Loucy (cell line): ENCODE results near the gene CYB5R3.

ENCODE experiments used
- H2AFZ ChIP-seq: fragments of 200-600 bp; sonication (generic); 2 replicates; pipeline ENCODE4 v1.6.0; 2016; ENCODE audit warnings: antibody characterized with exemption, mild to moderate bottlenecking, low read length, moderate library complexity
- H3F3A ChIP-seq: fragments of 200-600 bp; 2 replicates; pipeline ENCODE4 v1.6.0; 2016; ENCODE audit warnings: antibody characterized with exemption, low read depth, mild to moderate bottlenecking
- H3K27me3 ChIP-seq: fragments of 200-600 bp; sonication (generic); 2 replicates; pipeline ENCODE4 v1.6.1; 2014; ENCODE audit warnings: low read length, mild to moderate bottlenecking; ENCODE audit not compliant: insufficient read depth, poor library complexity, severe bottlenecking
- H3K36me3 ChIP-seq: fragments of 200-600 bp; sonication (generic); 2 replicates; pipeline ENCODE4 v1.6.1; 2016; ENCODE audit warnings: low read length; ENCODE audit not compliant: insufficient read depth
- H3K4me1 ChIP-seq: fragments of 200-600 bp; sonication (generic); 2 replicates; pipeline ENCODE4 v1.5.1; 2014; ENCODE audit warnings: low read length, mild to moderate bottlenecking; ENCODE audit not compliant: insufficient read depth, poor library complexity, severe bottlenecking
- H3K4me2 ChIP-seq: fragments of 200-600 bp; sonication (generic); 2 replicates; pipeline ENCODE4 v1.6.0; 2014; ENCODE audit warnings: antibody characterized with exemption, low read length, low read depth, mild to moderate bottlenecking; ENCODE audit not compliant: poor library complexity, severe bottlenecking
- H3K4me3 ChIP-seq: fragments of 200-600 bp; sonication (generic); 2 replicates; pipeline ENCODE4 v1.5.1; 2014; ENCODE audit warnings: low read length, mild to moderate bottlenecking, mixed read lengths; ENCODE audit not compliant: poor library complexity, severe bottlenecking
- H3K79me2 ChIP-seq: fragments of 200-600 bp; sonication (generic); 2 replicates; pipeline ENCODE4 v1.6.1; 2014; ENCODE audit warnings: low read length; ENCODE audit not compliant: insufficient read depth
- H3K9ac ChIP-seq: fragments of 200-600 bp; sonication (generic); 2 replicates; pipeline ENCODE4 v1.6.0; 2014; ENCODE audit warnings: mild to moderate bottlenecking, low read depth, low read length, moderate library complexity; ENCODE audit not compliant: poor library complexity, severe bottlenecking
- H3K9me2 ChIP-seq: fragments of 200-600 bp; sonication (generic); replicated peaks from 2 replicates; pipeline ENCODE4 v1.6.1; 2016; ENCODE audit warnings: low read depth, low read length, mixed read lengths
- H3K9me3 ChIP-seq: fragments of 200-600 bp; sonication (generic); 2 replicates; pipeline ENCODE4 v1.6.1; 2014; ENCODE audit warnings: mild to moderate bottlenecking, antibody characterized with exemption, low read length, low read depth; ENCODE audit not compliant: insufficient read depth
- H4K20me1 ChIP-seq: fragments of 200-600 bp; sonication (generic); 2 replicates; pipeline ENCODE4 v1.6.0; 2014; ENCODE audit warnings: antibody characterized with exemption, low read length, mild to moderate bottlenecking; ENCODE audit not compliant: insufficient read depth, poor library complexity, severe bottlenecking
- EZH2phosphoT487 ChIP-seq: fragments of 200-600 bp; IDR thresholded peaks from 2 replicates; pipeline ENCODE4 v1.6.1; 2018; ENCODE audit warnings: antibody characterized with exemption, mild to moderate bottlenecking, moderate library complexity, borderline replicate concordance
- TF ChIP-seq, protein P1 (sequence below): fragments of 200-600 bp; sonication (generic); conservative IDR thresholded peaks from 2 replicates; pipeline ENCODE4 v1.5.1; 2014; ENCODE audit warnings: mild to moderate bottlenecking, antibody characterized with exemption, low read length

Gene CYB5R3

DNA sequence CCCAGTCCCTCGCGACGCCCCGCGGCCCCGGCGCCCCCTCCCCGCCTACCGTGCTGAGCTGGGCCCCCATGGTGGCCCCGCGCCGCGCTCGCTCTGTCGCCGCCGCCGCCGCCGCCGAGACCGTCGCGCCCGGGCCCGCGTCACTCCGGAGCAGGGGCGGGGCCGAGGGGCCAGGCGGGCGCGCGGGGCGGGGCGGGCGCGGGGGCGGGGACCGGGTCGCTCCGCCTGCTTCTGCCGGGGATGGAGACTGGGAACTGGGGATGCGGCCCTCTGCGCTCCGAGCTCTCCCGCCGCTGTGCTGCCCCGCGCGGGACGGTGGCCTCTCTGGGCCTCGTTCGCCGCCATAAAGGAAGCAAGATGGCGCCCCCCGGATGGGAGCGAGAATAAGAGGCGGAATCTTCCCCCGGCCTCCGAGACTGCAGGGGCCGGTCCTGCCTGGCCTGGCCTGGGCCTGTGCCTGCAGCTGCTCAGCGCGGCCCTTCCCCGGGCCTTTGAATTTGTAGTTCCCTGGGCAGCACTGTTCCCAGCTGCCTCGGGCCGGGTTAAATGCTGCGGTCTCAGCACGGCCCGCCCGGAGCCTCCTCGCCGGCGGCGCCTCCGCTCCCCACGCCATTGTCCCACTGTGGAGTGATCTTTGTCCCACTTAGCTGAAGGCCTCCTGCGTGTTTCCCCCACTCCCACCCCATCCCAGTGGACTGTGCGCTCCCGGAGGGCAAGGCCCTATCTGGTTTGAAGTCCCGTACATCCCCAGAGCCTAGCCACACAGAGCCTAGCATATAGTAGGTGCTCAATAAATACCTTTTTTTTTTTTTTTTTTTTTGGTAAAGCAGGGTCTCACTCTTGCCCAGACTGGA lies at the start of gene CYB5R3:
Gene CYB5R3, minus strand, starts transcription at position 147 of the 854 bp plus-strand sequence. Its CDS starts 77 bp downstream, at position 70.
- Histone ChIP-seq H3K9me2 (no peaks in the 10 kb centered on the region), H3K36me3 (no peaks in the 10 kb centered on the region), H3K9ac (peak within 1 kb of the TSS; percentile 93), H3K4me1 (peaks cover 38% of the 10 kb centered on the region), H4K20me1 (peaks cover 39% of the 10 kb centered on the region), H3K27me3 (no peaks in the 10 kb centered on the region), H3K9me3 (no peaks in the 10 kb centered on the region), H3K4me2 (peak within 1 kb of the TSS; percentile 99), H3K79me2 (peaks cover 45% of the 10 kb centered on the region), H2AFZ (peak within 1 kb of the TSS; percentile 77), H3F3A (no peaks in the 10 kb centered on the region), H3K4me3 (peak within 1 kb of the TSS; percentile 99)
- no peak for TF ChIP-seq EZH2phosphoT487
- TF ChIP-seq, protein P1, sequence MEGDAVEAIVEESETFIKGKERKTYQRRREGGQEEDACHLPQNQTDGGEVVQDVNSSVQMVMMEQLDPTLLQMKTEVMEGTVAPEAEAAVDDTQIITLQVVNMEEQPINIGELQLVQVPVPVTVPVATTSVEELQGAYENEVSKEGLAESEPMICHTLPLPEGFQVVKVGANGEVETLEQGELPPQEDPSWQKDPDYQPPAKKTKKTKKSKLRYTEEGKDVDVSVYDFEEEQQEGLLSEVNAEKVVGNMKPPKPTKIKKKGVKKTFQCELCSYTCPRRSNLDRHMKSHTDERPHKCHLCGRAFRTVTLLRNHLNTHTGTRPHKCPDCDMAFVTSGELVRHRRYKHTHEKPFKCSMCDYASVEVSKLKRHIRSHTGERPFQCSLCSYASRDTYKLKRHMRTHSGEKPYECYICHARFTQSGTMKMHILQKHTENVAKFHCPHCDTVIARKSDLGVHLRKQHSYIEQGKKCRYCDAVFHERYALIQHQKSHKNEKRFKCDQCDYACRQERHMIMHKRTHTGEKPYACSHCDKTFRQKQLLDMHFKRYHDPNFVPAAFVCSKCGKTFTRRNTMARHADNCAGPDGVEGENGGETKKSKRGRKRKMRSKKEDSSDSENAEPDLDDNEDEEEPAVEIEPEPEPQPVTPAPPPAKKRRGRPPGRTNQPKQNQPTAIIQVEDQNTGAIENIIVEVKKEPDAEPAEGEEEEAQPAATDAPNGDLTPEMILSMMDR, result no peak

DNA sequence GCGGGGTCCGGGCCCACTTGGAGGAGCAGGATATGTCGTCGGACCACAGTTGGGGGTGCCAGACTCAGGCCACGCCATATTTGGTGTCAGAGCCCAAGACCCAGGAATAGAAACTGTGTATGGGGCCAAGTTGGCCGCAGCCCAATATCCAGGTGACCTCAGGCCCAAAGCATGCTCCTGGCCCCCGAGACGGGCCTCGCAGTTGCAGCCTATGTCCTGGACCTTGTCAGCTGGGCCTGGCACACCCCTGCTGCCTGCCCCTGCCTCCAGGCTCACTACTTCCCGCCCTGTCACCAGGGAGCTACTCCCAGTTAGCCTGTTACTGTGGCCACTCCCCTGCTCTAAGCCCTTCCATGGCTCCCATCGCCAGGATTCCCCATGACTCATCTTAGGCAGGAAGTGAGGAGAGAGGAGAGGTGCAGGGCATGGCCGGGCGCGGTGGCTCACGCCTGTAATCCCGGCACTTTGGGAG lies 48.4 kb upstream of the CYB5R3 start:
- TF ChIP-seq EZH2phosphoT487, result no peak
- TF ChIP-seq, protein P1, result no peak
- H2AFZ ChIP-seq, result no peak overlapping the region
- H3K9me2 ChIP-seq, result no peaks in the 10 kb centered on the region
- H3K4me3 ChIP-seq, result no peak overlapping the region
- H4K20me1 ChIP-seq, result no peaks in the 10 kb centered on the region
- H3K9me3 ChIP-seq, result no peaks in the 10 kb centered on the region
- no peak overlapping the region for H3K4me2 ChIP-seq
- H3K79me2 ChIP-seq, result no peaks in the 10 kb centered on the region
- H3F3A ChIP-seq, result no peaks in the 10 kb centered on the region
- H3K27me3 ChIP-seq, result no peaks in the 10 kb centered on the region
- H3K9ac ChIP-seq, result no peak overlapping the region
- H3K4me1 ChIP-seq, result no peaks in the 10 kb centered on the region
- no peaks in the 10 kb centered on the region for H3K36me3 ChIP-seq

DNA sequence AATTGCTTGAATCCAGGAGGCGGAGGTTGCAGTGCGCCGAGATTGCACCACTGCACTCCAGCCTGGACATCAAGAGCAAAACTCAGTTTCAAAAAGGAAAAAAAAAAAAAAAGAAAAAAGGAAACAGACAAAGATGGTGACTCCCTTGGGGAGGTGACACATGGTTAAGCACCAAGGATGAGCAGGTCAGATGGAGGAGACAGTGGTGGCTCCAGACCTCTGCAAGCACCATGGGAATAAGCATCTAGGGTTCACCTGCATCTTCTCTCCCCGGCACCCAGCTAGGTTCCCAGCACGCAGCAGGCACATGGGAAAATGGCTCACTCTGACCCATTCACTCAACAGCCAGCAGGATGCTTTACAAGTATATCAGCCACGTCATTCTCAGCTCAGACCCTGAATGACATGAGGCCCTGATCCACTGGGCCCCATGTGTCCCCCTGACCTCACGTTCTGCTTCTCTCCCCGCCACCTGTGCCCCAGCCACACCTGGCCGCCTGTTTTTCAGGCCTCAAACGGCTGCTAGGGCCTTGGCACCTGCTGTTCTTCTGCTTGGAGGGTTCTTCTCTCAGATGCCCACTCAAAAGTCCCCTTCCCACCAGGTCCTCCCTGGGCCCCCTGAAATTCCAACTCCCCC lies 47.3 kb upstream of the CYB5R3 start:
- Histone ChIP-seq H3K79me2 (no peaks in the 10 kb centered on the region), H3K4me3 (no peak overlapping the region), H3F3A (no peaks in the 10 kb centered on the region), H3K9me3 (no peaks in the 10 kb centered on the region), H3K4me2 (no peak overlapping the region), H4K20me1 (no peaks in the 10 kb centered on the region), H3K4me1 (no peaks in the 10 kb centered on the region), H3K27me3 (no peaks in the 10 kb centered on the region), H3K9me2 (no peaks in the 10 kb centered on the region), H3K36me3 (no peaks in the 10 kb centered on the region), H2AFZ (no peak overlapping the region), H3K9ac (no peak overlapping the region)
- TF ChIP-seq EZH2phosphoT487, result no peak
- TF ChIP-seq, protein P1, result no peak
